Adrenal gland (tissue), 12 donors: Measurements from ENCODE around the gene PSMD14. TPM values are rescaled to one million over a fixed set of nuclear protein-coding genes. Genes with fewer than 3 reads are reported as not detected.

ENCODE experiments used
- DNase-seq, 7 donors: peaks; one replicate each; pipeline ENCODE4 v3.0.0-alpha.2; 2019 to 2020
- H3K27ac ChIP-seq, 5 donors: fragments of 200-600 bp; sonication (generic) in 4 of 5; 1 replicate in 3 of 5; 2 replicates in 2 of 5; pipeline versions ENCODE4 v1.5.1 to v1.8.0; 2016 to 2020; ENCODE audit warnings: mild to moderate bottlenecking in 1 of 5
- H3K27me3 ChIP-seq: fragments of 200-600 bp; 2 replicates; pipeline ENCODE4 v1.8.0; 2021
- H3K36me3 ChIP-seq, 2 donors: fragments of 200-600 bp; replicated peaks in 1 of 2; 1 replicate in 1 of 2; 2 replicates in 1 of 2; pipeline versions ENCODE4 v1.5.1 to v1.8.0; 2018 to 2022
- H3K4me1 ChIP-seq, 2 donors: fragments of 200-600 bp; replicated peaks in 1 of 2; 1 replicate in 1 of 2; 2 replicates in 1 of 2; pipeline versions ENCODE4 v1.5.1 to v1.8.0; 2018 to 2021
- H3K4me3 ChIP-seq, 4 donors: fragments of 200-600 bp; sonication (generic) in 3 of 4; one replicate each; pipeline ENCODE4 v1.5.1; 2016 to 2018
- H3K9me3 ChIP-seq, 3 donors: fragments of 200-600 bp; sonication (generic) in 1 of 3; replicated peaks in 1 of 3; 1 replicate in 2 of 3; 2 replicates in 1 of 3; pipeline versions ENCODE4 v1.5.1 to v1.8.0; 2016 to 2021
- POLR2A ChIP-seq, 2 donors: fragments of 450-650 bp; IDR thresholded peaks; one replicate each; pipeline ENCODE4 v1.6.1; 2017; ENCODE audit warnings: antibody characterized with exemption in 2 of 2, mild to moderate bottlenecking in 2 of 2, moderate library complexity in 1 of 2
- WGBS, 4 donors: extraction: QIAGEN DNeasy Blood & Tissue Kit in 2 of 4; methylation state at CpG; one replicate each; pipeline versions ENCODE4 v1.1.5 to v1.1.7; 2013 to 2017; 5-methylcytosine and 5-hydroxymethylcytosine counted together
- intact Hi-C, 2 donors: fragments of 100-400 bp; cut with DNase I; formaldehyde crosslinking; loops; one replicate each; pipeline versions ENCODE4 v1.14.1 to v1.15.0; 2022 to 2023
- polyA plus RNA-seq, 3 donors: library from polyadenylated mRNA; stranded (reverse); fragments of 200-250 nt in 2 of 3; fragments of 350-450 nt in 1 of 3; fragmentation: Illumina TruSeq in 1 of 3; extraction: RNeasy Lipid Tissue Mini Kit (QIAGEN cat#74804) in 1 of 3; gene quantifications; one replicate each; pipeline ENCODE4 v1.2.3, GENCODE V29; 2013 to 2014
- total RNA-seq, 9 donors: library from RNA; depleted of rRNA in 4 of 9; stranded (reverse); fragments of >200 nt in 4 of 9; fragments of 120-200 nt in 1 of 9; fragmentation: NEBNext Ultra II Directional in 1 of 9; extraction: Animal tissue kit (Norgen Biotek cat#: 25700) in 1 of 9; gene quantifications; one replicate each; pipeline versions ENCODE4 v1.1.0 to v1.2.4, GENCODE V29; 2013 to 2023
- TF ChIP-seq, protein P1 (sequence below), 6 experiments: fragments of 450-650 bp in 4 of 6; fragments of 200-600 bp in 2 of 6; sonication (generic) in 1 of 6; IDR thresholded peaks; 1 replicate in 5 of 6; 2 replicates in 1 of 6; pipeline versions ENCODE4 v1.5.1 to v1.8.0; 2016 to 2021; ENCODE audit warnings: antibody characterized with exemption in 6 of 6, mild to moderate bottlenecking in 2 of 6, moderate library complexity in 1 of 6
- donor health status: healthy with polysubstance abuse.
- donor health status: Bipolar disorder and iron deficiency.
- donor health status: DM: yes; HTN: yes; CAD: no.
- donor health status: DM: no; HTN: no; CAD: no.
- donor health status: DM: no; HTN: no; CAD: no.
- donor health status: DM: yes; HTN: yes; CAD: no.

The PSMD14 gene
- total and polyA plus RNA-seq, 12 donors: 19.8 to 182 (median 50.2) TPM

- Histone ChIP-seq H3K27me3 (peaks cover 9% of the 10 kb centered on the region), H3K4me3 (no peak overlapping the region), H3K9me3 (no peaks in the 10 kb centered on the region), H3K4me1 (no peaks in the 10 kb centered on the region), H3K27ac (no peak overlapping the region), H3K36me3 (no peaks in the 10 kb centered on the region)
- intact Hi-C loops: no loop called here
- 38 to 67% (median 48%) methylated on average over 1 of the region's 1 CpG for WGBS, 4 donors
- TF ChIP-seq, protein P1, sequence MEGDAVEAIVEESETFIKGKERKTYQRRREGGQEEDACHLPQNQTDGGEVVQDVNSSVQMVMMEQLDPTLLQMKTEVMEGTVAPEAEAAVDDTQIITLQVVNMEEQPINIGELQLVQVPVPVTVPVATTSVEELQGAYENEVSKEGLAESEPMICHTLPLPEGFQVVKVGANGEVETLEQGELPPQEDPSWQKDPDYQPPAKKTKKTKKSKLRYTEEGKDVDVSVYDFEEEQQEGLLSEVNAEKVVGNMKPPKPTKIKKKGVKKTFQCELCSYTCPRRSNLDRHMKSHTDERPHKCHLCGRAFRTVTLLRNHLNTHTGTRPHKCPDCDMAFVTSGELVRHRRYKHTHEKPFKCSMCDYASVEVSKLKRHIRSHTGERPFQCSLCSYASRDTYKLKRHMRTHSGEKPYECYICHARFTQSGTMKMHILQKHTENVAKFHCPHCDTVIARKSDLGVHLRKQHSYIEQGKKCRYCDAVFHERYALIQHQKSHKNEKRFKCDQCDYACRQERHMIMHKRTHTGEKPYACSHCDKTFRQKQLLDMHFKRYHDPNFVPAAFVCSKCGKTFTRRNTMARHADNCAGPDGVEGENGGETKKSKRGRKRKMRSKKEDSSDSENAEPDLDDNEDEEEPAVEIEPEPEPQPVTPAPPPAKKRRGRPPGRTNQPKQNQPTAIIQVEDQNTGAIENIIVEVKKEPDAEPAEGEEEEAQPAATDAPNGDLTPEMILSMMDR (IDR thresholded peaks at IDR 0.05): no peak
- no peak for TF ChIP-seq POLR2A (IDR thresholded peaks at IDR 0.05)
- DNase-seq: no peak
Measured at GRCh38 chr2:161283926-161284325, 24.3 kb upstream of the PSMD14 start.

GRCh38 chr2:161303535-161304050, 4.6 kb upstream of the PSMD14 start:
- Histone ChIP-seq H3K36me3 (no peaks in the 10 kb centered on the region), H3K4me1 (no peaks in the 10 kb centered on the region), H3K27ac (no peak overlapping the region), H3K27me3 (no peaks in the 10 kb centered on the region), H3K9me3 (no peaks in the 10 kb centered on the region), H3K4me3 (no peak overlapping the region)
- intact Hi-C loops: no loop called here
- DNase-seq: no peak
- TF ChIP-seq POLR2A (IDR thresholded peaks at IDR 0.05): no peak
- TF ChIP-seq, protein P1 (IDR thresholded peaks at IDR 0.05): no peak
- WGBS, 4 donors: 60 to 83% (median 70%) methylated on average over 1 of the region's 1 CpG

- intact Hi-C loops: loop anchor here in 1 of 2 donors (5.0 kb wide), 1 partner anchor 105 kb away; no protein-coding TSS in a partner anchor
- H3K4me3 ChIP-seq: no peak overlapping the region
- no peak for TF ChIP-seq POLR2A (IDR thresholded peaks at IDR 0.05)
- TF ChIP-seq, protein P1 (IDR thresholded peaks at IDR 0.05): no peak
- 93 to 98% (median 96%) methylated on average over 6 of the region's 6 CpGs for WGBS, 4 donors
- no peaks in the 10 kb centered on the region for H3K27me3 ChIP-seq
- no peak for DNase-seq
- no peak overlapping the region for H3K27ac ChIP-seq
- H3K4me1 ChIP-seq: peaks cover 0 to 13% of the 10 kb centered on the region in 2 donors
- H3K36me3 ChIP-seq: no peaks in the 10 kb centered on the region
- no peaks in the 10 kb centered on the region for H3K9me3 ChIP-seq
Measured at GRCh38 chr2:161306919-161307318, 1.3 kb upstream of the PSMD14 start.

- no peak for TF ChIP-seq POLR2A (IDR thresholded peaks at IDR 0.05)
- TF ChIP-seq, protein P1 (IDR thresholded peaks at IDR 0.05): no peak
- peak overlapping the region; percentile 52 to 71 (median 64) for H3K4me3 ChIP-seq
- no peaks in the 10 kb centered on the region for H3K36me3 ChIP-seq
- WGBS, 4 donors: 35 to 44% (median 37%) methylated on average over 6 of the region's 6 CpGs
- intact Hi-C loops: loop anchor here in 1 of 2 donors (5.0 kb wide), 1 partner anchor 105 kb away; no protein-coding TSS in a partner anchor
- H3K27me3 ChIP-seq: no peaks in the 10 kb centered on the region
- no peaks in the 10 kb centered on the region for H3K9me3 ChIP-seq
- no peak for DNase-seq
- peak overlapping the region in 4 of 5 donors; percentile 76 to 92 (median 88) for H3K27ac ChIP-seq
- H3K4me1 ChIP-seq: peaks cover 0 to 13% of the 10 kb centered on the region in 2 donors
Measured at GRCh38 chr2:161307676-161308075, 549 bp upstream of the PSMD14 start.
